Posterior cingulate gyrus (tissue), 11 donors: ENCODE measurements around the gene ABHD1.
"Not testable (repeated sequence)": the region's sequence is repeated elsewhere in the genome, so short reads cannot be mapped to it uniquely, and the experiment has no call there.

Experiments
- DNase-seq, 10 donors: peaks; one replicate each; pipeline versions ENCODE4 v3.0.0 to v3.0.0-alpha.2; 2020 to 2021; ENCODE audit warnings: mixed read lengths in 3 of 10
- intact Hi-C: fragments of 100-400 bp; cut with DNase I; formaldehyde crosslinking; loops from one replicate; pipeline ENCODE4 v1.15.1; 2023

ABHD1 gene

DNA sequence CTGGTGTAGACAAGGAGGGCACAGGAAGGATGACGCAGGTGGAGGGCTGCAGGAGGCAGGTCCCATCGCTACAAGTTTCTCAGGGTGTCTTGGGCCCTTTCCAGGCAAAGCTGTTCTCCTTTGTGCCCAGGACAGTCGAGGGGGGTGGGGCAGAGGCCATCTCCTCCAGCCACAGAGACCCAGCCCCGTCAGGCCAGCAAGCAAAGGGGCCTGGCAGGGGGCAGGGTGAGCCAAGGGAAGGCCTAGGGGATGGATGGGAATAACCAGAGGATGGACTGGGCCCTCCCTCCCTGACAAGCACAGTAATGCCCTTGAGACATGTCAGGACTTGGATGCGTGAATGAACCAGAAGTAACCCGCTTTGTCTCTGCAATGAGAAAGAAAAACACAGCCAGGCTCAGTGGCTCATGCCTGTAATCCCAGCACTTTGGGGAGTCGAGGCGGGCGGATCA lies 31.5 kb downstream of the ABHD1 start:
- DNase-seq, result no peak
- intact Hi-C loops, result no loop called here

DNA sequence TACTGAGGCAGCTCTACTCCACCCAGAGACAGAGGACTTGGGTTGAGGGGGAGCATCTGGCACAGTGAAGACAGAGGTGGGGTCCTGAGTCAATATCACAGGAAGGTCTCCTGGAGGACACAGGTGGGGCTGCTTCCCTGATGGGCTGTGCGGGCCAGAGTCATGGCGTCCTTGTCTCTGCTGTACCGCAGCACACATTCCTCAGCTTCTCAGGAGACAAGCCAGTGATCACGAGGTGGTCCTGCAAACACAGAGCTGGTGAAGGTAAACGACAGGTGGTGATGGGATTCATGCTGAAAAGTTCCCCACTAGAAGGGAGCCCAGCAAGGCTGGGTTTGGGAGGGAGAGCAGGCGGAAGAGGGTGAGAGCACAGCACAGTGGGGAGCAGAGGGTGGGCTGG lies 34.9 kb downstream of the ABHD1 start:
- intact Hi-C loops, result no loop called here
- DNase-seq, result no peak

DNA sequence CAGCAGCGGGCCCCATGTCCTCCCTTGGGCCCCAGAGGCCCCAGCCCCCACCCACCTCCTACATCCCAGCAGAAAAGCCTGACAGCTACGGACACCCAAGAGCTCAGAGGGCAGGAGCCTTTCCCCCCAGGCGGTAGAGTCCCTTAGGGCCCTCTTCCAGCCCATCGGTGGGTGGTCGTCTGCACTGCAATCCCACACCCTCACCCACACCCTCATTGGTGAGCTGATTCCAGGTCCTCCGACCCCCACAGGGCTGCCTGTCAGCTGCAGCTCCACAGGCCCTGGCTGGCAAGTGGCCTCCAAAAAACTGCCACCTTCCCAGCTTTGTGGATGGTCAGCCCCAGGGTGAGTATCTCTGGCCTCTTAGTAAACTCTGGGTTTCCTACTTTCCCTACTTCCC lies 35.7 kb downstream of the ABHD1 start:
- DNase-seq, result no peak
- intact Hi-C loops, result no loop called here

- intact Hi-C loops, result no loop called here
- no peak for DNase-seq
These were observed 36.6 kb downstream of the ABHD1 start for GRCh38 chr2:27160191-27160590.

- intact Hi-C loops, result no loop called here
- no peak for DNase-seq
These were observed 38.8 kb downstream of the ABHD1 start for GRCh38 chr2:27162151-27163121.

GRCh38 chr2:27164960-27165763 lies 41.5 kb downstream of the ABHD1 start:
- DNase-seq, result no peak
- intact Hi-C loops, result no loop called here

DNA sequence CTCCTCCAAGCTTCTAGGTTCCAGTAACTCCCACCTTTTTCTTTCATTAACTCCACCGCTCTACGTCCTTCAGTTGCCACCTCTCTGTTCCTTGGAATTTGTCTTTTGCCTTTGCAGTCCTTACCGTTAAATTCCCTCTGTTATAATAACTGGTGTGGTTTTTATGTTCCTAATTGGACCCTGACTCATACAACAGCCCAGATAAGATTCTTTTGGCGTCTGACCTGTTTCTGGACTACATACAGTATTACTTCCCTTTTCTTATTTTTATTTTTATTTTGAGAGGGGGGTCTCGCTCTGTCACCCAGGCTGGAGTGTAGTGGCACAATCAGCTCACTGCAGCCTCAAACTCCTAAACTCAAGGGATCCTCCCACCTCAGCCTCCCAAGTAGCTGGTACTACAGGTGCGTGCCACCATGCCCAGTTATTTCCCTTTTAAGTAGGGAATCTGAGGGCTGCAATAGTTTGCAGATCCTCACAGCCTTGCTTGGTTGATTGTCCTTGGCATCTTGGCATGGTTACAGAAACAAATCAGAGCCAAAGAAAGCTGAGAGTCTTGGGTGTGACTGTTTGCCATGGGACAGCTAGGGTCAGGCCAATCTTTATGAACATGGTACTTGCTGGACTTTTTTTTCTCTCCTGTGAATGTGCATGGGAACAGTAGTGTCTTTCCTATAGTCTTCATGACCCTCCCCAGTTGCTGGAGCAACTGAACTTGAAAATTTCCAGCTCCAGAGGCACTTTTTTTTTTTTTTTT lies 47.1 kb downstream of the ABHD1 start:
- DNase-seq, result no peak
- intact Hi-C loops, result no loop called here

DNA sequence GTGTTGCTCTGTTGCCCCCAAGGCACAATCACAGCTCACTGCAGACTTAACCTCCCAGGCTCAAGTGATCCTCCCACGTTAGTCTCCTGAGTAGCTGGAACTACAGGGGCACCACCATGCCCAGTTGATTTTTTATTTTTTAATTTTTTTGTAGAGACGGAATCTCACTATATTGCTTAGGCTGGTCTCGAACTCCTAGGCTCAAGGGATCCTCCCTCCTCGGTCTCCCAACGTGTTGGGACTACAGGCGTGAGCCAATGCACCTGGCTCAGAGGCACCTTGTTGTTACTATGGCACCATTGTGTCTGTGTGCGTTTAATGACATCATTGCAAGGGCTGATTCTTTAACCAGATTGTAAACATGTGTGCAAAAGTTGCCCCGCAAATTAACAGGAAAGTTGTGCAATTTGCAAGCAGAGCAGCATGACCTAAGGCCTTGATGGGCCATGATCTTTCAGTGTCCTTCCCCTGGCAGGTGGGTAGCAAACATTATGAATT lies 47.8 kb downstream of the ABHD1 start:
- DNase-seq, result no peak

DNA sequence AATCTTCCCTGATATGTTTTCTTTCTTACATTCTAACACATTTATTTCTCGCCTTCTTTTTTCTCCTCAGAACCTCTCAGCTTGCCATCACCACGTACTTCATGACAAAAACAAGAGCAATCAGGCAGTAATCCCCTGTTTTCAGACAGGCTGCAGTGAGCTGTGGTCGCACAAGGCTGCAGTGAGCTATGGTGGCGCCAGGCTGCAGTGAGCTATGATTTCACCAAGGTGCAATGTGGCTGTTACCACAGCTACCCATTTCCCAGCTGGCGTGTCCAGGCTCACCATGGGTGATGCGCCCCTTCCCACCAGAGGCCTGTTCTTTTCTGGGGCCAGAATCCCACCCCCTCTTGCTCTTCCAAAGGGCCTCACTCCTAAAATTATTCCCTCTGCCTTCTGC lies 51.0 kb downstream of the ABHD1 start:
- peak in 1 of 10 donors; percentile 87 for DNase-seq
- intact Hi-C loops, result no loop called here

More for the DNA sequence above, 47.8 kb downstream of the ABHD1 start:
- intact Hi-C loops, result no loop called here

GRCh38 chr2:27175330-27175729 lies 51.7 kb downstream of the ABHD1 start:
- intact Hi-C loops, result no loop called here
- no peak for DNase-seq

DNA sequence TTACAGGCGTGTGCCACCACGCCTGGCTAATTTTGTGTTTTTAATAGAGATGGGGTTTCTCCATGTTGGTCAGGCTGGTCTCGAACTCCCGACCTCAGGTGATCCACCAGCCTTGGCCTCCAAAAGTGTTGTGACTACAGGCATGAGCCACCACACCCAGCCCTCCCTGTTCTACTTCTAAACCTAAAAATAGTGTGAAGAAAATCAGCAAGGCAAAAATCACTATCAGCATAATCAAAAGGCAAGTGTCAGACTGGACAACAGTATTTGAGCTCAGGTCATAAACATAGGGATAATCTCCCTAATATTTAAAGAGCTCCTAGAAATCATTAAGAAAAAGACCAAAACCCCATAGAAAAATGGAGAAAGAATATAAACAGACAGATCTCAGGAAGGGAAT lies 52.2 kb downstream of the ABHD1 start:
- DNase-seq, intact Hi-C loops: not testable (repeated sequence)

DNA sequence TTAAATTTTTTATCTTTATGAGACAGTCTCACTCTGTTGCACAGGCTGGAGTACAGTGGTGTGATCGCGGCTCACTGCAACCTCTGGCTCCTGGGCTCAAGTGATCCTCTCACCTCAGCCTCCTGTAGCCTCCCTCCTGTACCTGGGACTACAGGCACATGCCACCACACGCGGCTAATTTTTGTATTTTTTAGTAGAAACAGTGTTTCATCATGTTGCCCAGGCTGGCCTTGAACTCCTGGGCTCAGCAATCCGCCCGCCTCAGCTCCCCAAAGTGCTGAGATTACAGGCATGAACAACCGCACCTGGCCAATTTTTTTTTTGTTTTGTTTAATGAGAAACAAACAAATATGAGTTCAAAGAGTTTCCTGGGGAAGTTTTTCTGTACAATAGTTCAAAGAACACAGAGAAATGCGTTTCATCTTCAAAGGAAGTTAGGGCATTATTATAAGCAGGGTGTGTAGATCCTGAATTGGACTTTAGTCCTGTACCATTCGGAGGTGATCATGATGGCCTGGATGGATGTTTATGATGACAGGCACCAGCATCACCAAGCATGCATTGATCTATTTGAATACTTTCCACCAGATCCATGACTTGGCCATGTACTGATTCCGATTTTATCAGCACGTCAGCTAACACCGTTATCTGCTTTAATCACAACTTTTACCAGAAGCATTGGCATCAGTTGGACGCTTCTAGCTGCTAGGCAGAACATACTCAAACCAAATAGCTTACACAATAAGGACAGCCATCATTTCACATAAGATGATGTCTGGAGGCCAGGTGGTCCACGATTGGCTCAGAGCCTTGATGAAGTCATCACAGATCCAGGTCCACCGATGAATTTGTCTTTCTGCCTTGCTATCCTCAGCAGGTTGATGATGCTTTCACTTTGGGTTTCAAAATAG lies 54.1 kb downstream of the ABHD1 start:
- DNase-seq, result no peak
- intact Hi-C loops, result no loop called here

DNA sequence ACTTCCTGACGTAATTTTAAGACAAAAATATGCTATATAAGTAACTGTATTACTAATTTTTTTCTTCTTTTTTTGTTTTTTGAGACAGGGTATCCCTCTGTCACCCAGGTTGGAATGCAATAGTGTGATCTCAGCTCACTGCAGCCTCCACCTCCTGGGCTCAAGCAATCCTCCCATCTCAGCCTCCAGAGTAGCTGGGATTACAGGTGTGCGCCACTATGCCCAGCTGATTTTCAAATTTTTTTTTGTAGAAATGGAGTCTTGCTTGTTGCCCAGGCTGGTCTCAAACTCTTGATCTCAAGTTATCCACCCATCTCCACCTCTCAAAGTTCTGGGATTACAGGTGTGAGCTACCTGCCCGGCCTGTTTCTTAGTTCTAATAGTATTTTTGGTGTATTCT lies 54.9 kb downstream of the ABHD1 start:
- DNase-seq, result no peak
- intact Hi-C loops, result no loop called here

GRCh38 chr2:27179344-27180000 lies 55.9 kb downstream of the ABHD1 start:
- DNase-seq, result no peak
- intact Hi-C loops, result no loop called here
